Activated T-cell treated with anti-CD3 and anti-CD28 coated beads, Interleukin-2, amount 50 U/mL, for 24 hours (primary cell): Measurements from ENCODE around the gene HSD17B1.
A peak's percentile ranks its signal among the peaks of the same experiment; 100 is the strongest.

Experiments
- DNase-seq: peaks from one replicate; pipeline ENCODE4 v3.0.0-alpha.2; 2020
- H3K27ac Mint-ChIP-seq: 2 replicates; pipeline ENCODE4 v1.8.0; 2020; ENCODE audit warnings: mild to moderate bottlenecking, mixed read lengths
- H3K27me3 Mint-ChIP-seq: 2 replicates; pipeline ENCODE4 v1.8.0; 2020; ENCODE audit warnings: mixed read lengths
- H3K36me3 Mint-ChIP-seq: 2 replicates; pipeline ENCODE4 v1.8.0; 2020; ENCODE audit warnings: low read depth, mixed read lengths
- H3K4me1 Mint-ChIP-seq: 2 replicates; pipeline ENCODE4 v1.8.0; 2020; ENCODE audit warnings: low read depth, mixed read lengths
- H3K4me3 Mint-ChIP-seq: 2 replicates; pipeline ENCODE4 v1.8.0; 2020; ENCODE audit warnings: mild to moderate bottlenecking, moderate library complexity, mixed read lengths
- H3K9me3 Mint-ChIP-seq: 2 replicates; pipeline ENCODE4 v1.8.0; 2020; ENCODE audit warnings: mixed read lengths

HSD17B1 gene

DNA sequence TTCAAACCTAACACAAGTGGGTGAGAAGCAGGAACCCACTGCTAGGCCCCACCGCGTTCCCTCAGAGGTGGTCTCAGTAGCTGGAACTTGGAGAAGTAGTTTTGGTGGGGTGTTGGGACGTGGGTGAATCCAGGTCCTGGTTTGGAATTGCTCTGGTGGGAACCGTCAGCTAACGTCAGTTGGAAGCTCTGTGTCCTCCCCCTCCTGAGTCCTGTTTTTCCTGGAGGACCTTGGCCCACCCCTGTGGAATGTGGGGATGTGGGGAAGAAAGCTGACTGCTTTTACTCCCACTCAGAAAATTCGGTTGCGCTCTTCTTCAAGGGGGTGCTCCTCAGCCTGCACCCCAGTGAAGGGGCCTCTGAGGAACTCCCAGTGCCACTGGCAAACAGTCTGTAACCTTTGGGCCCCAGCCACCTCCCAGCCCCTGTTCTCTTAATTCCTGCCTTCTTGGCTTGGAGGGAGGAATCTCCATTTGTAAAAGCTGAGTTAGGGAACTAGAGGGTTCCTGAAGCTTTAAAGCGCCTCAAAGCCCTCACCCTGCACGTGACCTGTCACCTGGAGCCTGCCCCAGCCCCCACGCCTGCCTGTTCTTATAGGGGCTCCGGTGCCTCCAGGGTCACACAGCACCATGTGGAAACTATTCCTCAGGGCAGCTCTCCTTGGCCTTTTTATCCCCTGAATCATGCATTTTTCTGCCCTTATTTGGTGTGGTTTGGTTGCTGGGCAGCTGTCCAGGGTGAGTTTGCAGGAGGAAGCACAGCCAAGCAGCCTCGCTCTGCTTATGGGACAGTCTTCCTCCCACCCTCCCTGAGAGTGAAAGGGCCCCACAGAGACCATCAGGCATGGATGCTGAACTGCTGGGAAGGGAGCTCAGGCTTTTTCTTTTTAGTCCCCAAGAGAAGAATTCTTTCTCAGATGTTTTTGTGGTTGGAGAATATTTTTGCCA is 32.9 kb upstream of the HSD17B1 start:
- peaks cover 9% of the 10 kb centered on the region for H3K36me3 Mint-ChIP-seq
- no peak overlapping the region for H3K27ac Mint-ChIP-seq
- H3K4me1 Mint-ChIP-seq: peaks cover 22% of the 10 kb centered on the region
- no peak for DNase-seq
- no peak overlapping the region for H3K4me3 Mint-ChIP-seq
- no peaks in the 10 kb centered on the region for H3K9me3 Mint-ChIP-seq
- H3K27me3 Mint-ChIP-seq: no peaks in the 10 kb centered on the region

DNA sequence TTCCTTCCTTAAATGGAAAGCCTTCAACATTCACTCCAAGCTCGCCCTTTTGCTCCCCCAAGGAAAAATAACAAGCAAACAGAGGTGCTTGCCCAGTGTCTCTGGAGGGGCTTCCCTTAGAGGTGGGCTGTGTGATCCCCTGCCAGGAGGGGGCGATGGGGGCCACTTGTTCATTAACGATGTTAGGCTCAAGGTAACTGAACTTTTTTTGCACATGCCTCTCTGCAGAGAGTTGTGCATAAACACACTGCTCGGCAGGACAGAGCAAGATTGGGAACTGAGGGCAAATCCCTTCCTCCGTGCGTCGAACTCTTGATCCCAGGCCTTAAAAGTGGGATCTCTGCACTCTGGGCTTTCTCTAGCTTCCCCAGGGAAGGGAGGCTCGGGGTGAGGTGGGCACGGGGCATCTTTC is 32.2 kb upstream of the HSD17B1 start:
- Mint-ChIP-seq H3K27ac (no peak overlapping the region), H3K4me1 (peaks cover 23% of the 10 kb centered on the region), H3K36me3 (peaks cover 9% of the 10 kb centered on the region), H3K27me3 (no peaks in the 10 kb centered on the region), H3K9me3 (no peaks in the 10 kb centered on the region), H3K4me3 (no peak overlapping the region)
- no peak for DNase-seq

DNA sequence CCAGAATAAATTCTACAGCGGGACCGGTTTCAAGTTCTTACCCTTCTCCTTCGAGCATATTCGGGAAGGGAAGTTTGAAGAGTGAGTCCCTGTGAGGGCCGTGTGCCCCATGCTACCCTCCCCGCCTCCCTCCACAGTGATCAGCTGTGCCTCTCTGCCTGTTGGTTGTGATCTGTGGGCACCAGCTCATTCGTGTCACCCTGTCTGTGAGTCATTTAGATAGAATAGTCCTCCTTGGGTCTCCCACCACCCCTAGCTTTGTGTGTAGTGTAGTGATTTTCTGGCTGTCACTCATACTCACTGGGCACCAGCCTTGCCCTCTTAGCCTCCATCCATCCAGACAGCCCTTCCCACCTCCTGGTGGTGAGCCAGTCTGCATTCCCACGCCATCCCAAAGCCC is 31.7 kb upstream of the HSD17B1 start:
- H3K9me3 Mint-ChIP-seq: no peaks in the 10 kb centered on the region
- peaks cover 23% of the 10 kb centered on the region for H3K4me1 Mint-ChIP-seq
- peaks cover 9% of the 10 kb centered on the region for H3K36me3 Mint-ChIP-seq
- H3K4me3 Mint-ChIP-seq: no peak overlapping the region
- no peak overlapping the region for H3K27ac Mint-ChIP-seq
- DNase-seq: no peak
- H3K27me3 Mint-ChIP-seq: no peaks in the 10 kb centered on the region

DNA sequence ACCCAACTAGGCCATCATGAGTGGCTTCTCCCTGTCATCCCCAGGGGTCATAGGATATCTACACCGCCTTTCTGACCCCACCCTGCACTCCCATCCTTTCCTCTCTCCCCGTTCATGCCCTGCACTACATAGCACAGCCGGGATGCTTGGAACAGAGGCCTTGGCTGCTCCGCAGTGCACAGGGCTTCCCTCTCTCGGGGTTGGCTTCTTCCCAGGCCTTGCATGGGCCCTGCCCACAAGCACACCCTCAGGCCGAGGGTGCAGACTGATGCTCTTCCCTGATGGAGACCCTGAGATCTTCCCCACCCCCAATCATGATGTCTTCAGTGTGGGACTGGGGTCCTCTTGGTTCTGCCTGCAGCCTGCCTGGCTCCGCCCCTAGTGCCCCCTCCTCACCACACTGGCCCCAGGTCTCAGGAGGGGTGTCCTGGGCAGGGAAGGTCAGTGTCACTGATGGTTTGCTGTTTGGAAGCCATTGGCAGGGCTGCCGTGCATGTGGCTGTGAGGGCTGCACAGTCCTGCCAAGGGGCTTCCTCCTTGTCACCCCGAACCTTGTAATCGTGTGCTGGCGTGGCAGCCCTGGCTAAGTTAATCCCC is 31.0 kb upstream of the HSD17B1 start:
- H3K27ac Mint-ChIP-seq: no peak overlapping the region

DNA sequence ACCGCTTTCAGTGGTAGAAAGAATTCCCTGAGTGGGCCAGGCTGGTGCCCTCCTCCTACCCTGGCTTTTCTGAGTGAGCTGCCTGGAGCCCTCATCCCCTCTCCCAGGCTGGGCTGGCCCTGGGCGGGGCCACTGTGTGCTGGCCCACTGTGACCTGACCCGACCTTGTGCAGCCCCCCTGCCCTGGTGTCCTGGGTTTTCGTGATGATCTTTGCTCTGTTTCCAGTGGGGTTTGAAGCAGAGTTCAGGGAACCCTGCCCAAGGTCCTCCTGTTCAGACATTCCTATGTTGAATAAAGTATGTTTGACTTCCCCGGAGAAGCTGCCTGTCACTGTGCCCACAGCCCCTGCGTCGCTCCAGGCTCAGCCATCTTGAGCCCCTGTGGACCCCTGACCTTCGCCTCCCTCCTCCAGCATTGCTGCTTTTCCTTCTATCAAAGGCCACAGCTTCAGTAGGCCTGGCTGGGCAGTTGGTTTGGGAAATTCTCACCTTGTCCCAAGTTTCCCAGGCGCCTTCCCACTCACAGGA is 30.4 kb upstream of the HSD17B1 start:
- Mint-ChIP-seq H3K36me3 (peaks cover 9% of the 10 kb centered on the region), H3K9me3 (no peaks in the 10 kb centered on the region), H3K4me3 (no peak overlapping the region), H3K27ac (no peak overlapping the region), H3K4me1 (peaks cover 25% of the 10 kb centered on the region), H3K27me3 (no peaks in the 10 kb centered on the region)
- DNase-seq: no peak

More for the DNA sequence above, 31.0 kb upstream of the HSD17B1 start:
- Mint-ChIP-seq H3K9me3 (no peaks in the 10 kb centered on the region), H3K4me3 (no peak overlapping the region), H3K27me3 (no peaks in the 10 kb centered on the region), H3K36me3 (peaks cover 9% of the 10 kb centered on the region), H3K4me1 (peaks cover 23% of the 10 kb centered on the region)
- no peak for DNase-seq

DNA sequence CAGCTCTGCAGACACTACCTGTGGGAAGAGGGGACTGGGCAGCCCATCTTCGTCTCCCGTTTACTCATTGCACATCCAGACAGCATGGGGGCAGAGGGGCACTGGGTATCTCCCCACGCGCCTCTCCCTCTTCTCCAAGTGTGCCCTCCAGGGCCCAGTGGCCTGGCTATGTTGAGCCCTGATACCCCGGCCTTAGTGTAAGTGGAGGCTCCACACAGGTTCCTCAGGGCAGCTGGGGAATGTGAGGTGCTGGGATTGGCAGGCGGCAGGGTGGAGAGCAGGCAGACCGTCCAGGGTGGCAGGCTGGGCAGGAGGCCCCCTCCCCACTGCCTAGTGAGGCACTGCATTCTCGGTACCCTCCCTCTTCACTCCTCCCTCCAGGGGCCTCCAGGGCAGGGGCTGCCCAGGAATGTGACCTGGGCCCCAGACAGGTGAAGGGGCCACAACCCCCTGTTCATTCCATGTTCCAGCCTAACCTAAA is 29.9 kb upstream of the HSD17B1 start:
- no peak overlapping the region for H3K27ac Mint-ChIP-seq
- H3K36me3 Mint-ChIP-seq: peaks cover 9% of the 10 kb centered on the region
- no peaks in the 10 kb centered on the region for H3K9me3 Mint-ChIP-seq
- DNase-seq: no peak
- H3K4me1 Mint-ChIP-seq: peaks cover 25% of the 10 kb centered on the region
- no peaks in the 10 kb centered on the region for H3K27me3 Mint-ChIP-seq
- no peak overlapping the region for H3K4me3 Mint-ChIP-seq

DNA sequence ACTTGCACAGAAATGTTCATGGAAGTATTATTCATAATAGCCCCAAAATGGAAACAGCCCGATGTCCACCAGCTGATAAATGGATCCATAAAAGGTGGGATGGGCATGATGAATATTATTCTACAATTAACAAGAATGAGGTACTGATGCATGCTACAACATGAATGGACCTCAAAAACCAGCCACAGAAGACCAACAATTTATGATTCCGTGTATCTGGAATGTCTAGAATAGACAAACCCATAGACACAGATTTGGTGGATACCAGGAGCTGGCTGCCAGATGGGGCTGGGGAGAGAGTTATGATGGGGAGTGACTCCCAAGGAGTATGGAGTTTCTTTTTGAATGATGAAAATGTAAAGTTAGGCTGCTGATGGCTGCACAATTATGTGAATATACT is 27.5 kb upstream of the HSD17B1 start:
- H3K27ac Mint-ChIP-seq: no peak overlapping the region
- H3K4me1 Mint-ChIP-seq: peaks cover 39% of the 10 kb centered on the region
- H3K36me3 Mint-ChIP-seq: peaks cover 9% of the 10 kb centered on the region
- H3K27me3 Mint-ChIP-seq: no peaks in the 10 kb centered on the region
- H3K4me3 Mint-ChIP-seq: no peak overlapping the region
- no peak for DNase-seq
- H3K9me3 Mint-ChIP-seq: no peaks in the 10 kb centered on the region

DNA sequence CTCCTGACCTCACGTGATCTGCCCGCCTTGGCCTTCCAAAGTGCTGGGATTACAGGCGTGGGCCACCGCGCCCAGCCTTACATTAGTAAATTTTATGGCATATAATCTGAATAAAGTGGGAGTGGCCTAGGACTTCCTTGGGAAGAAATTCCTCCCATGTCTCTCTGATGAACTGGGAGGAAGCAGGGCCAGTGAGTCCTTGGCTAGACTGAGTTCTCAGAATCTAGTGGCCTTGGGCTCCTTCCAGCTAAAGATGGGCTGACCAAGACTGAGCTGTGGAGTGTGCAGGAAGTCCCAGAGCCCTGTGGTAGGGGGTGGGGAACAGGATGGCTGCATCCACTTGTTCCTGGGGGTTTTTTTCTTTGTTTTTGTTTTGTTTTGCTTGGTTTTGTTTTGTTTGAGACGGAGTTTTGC is 26.7 kb upstream of the HSD17B1 start:
- DNase-seq: no peak
- Mint-ChIP-seq H3K4me3 (no peak overlapping the region), H3K9me3 (no peaks in the 10 kb centered on the region), H3K36me3 (peaks cover 9% of the 10 kb centered on the region), H3K4me1 (peaks cover 45% of the 10 kb centered on the region), H3K27me3 (no peaks in the 10 kb centered on the region), H3K27ac (no peak overlapping the region)

DNA sequence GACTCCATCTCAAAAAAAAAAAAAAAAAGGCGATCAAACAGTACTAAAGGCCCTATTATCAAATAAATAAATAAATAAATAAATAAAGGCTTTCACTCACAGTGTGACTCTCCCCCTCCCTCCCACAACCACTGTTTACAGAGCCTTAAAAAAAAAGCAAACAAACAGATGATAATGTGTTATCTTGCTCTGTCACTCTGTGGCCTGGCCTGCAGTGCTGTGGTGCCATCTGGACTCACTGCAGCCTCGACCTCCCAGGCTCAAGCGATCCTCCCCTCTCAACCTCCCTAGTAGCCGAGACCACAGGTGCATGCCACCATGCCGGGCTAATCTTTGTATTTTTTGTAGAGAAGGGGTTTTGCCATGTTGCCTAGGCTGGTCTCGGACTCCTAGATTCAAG is 24.8 kb upstream of the HSD17B1 start:
- Mint-ChIP-seq H3K27me3 (no peaks in the 10 kb centered on the region), H3K4me1 (peaks cover 53% of the 10 kb centered on the region), H3K9me3 (no peaks in the 10 kb centered on the region), H3K4me3 (no peak overlapping the region), H3K36me3 (no peaks in the 10 kb centered on the region), H3K27ac (no peak overlapping the region)
- DNase-seq: no peak

DNA sequence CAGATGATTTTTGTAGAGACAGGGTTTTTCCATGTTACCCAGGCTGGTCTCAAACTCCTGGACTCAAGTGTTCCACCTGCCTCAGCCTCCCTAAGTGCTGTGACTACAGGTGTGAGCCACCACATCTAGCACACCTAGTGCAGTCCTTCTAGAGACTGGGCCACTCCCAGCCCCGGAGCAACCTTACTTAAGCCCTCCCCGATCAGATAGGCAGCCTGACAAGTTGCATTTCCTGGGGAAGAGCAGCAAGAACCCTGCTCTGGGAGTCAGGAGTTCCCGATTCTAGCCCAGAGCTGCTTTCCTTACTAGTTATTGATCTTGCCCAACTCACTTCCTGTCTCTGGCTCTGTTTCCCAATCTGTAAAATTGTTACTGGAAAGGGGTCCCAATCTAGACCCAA is 23.7 kb upstream of the HSD17B1 start:
- Mint-ChIP-seq H3K9me3 (no peaks in the 10 kb centered on the region), H3K4me3 (no peak overlapping the region), H3K4me1 (peaks cover 44% of the 10 kb centered on the region), H3K27ac (no peak overlapping the region), H3K36me3 (no peaks in the 10 kb centered on the region), H3K27me3 (no peaks in the 10 kb centered on the region)
- no peak for DNase-seq

DNA sequence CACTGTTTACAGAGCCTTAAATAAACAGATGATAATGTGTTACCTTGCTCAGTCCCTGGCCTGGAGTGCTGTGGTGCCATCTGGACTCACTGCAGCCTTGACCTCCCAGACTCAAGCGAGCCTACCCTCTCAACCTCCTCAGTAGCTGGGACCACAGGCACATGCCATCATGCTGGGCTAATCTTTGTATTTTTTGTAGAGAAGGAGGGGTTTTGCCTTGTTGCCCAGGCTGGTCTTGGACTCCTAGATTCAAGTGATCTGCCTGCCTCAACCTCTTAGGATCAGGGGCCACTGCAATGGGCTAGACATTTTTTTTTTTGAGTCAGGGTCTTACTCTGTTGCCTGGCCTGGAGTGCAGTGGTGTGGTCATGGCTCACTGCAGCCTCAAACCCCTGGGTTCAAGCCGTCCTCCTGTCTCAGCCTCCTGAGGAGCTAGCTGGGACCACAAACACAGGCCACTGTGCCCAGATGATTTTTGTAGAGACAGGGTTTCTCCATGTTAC is 21.7 kb upstream of the HSD17B1 start:
- H3K36me3 Mint-ChIP-seq: peaks cover 2% of the 10 kb centered on the region
- no peaks in the 10 kb centered on the region for H3K9me3 Mint-ChIP-seq
- H3K4me1 Mint-ChIP-seq: peaks cover 45% of the 10 kb centered on the region
- DNase-seq: no peak
- no peak overlapping the region for H3K4me3 Mint-ChIP-seq
- no peaks in the 10 kb centered on the region for H3K27me3 Mint-ChIP-seq
- H3K27ac Mint-ChIP-seq: no peak overlapping the region

DNA sequence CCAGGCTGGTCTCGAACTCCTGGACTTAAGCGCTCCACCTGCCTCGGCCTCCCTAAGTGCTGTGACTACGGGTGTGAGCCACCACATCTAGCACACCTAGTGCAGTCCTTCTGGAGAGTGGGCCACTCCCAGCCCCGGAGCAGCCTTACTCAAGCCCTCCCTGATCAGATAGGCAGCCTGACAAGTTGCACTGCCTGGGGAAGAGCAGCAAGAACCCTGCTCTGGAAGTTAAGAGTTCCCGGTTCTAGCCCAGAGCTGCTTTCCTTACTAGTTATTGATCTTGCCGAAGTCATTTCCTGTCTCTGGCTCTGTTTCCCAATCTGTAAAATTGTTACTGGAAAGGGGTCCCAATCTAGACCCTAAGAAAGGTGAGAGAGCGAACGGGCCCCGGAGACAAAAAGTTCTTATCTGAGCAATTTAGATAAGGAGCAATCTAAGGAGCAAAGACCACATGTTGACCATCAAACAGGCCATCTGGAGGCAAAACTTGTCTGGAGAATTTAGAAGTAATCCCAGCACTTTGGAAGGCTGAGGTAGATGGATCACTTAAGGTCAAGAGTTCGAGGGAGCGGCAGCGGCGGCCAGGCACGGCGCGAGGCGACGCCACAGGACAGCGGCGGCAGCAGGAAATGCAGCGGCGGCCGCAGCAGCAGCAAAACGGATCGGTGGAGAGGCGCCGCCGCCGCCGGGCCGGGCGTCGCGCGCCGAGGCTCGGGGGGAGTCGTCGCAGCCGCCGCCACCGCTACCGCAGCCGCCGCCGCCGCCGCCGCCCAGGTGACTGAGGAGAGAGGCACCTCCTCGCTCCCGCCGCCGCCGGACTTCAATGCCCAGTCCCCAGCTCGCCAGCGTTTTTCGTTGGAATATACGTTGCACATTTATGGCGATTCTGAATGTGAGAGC is 21.0 kb upstream of the HSD17B1 start:
- H3K36me3 Mint-ChIP-seq: peaks cover 4% of the 10 kb centered on the region
- no peaks in the 10 kb centered on the region for H3K9me3 Mint-ChIP-seq
- peak overlapping the region; percentile 72 for H3K4me3 Mint-ChIP-seq
- H3K27ac Mint-ChIP-seq: peak overlapping the region; percentile 63
- no peaks in the 10 kb centered on the region for H3K27me3 Mint-ChIP-seq
- peak; percentile 72 for DNase-seq
- peaks cover 47% of the 10 kb centered on the region for H3K4me1 Mint-ChIP-seq

DNA sequence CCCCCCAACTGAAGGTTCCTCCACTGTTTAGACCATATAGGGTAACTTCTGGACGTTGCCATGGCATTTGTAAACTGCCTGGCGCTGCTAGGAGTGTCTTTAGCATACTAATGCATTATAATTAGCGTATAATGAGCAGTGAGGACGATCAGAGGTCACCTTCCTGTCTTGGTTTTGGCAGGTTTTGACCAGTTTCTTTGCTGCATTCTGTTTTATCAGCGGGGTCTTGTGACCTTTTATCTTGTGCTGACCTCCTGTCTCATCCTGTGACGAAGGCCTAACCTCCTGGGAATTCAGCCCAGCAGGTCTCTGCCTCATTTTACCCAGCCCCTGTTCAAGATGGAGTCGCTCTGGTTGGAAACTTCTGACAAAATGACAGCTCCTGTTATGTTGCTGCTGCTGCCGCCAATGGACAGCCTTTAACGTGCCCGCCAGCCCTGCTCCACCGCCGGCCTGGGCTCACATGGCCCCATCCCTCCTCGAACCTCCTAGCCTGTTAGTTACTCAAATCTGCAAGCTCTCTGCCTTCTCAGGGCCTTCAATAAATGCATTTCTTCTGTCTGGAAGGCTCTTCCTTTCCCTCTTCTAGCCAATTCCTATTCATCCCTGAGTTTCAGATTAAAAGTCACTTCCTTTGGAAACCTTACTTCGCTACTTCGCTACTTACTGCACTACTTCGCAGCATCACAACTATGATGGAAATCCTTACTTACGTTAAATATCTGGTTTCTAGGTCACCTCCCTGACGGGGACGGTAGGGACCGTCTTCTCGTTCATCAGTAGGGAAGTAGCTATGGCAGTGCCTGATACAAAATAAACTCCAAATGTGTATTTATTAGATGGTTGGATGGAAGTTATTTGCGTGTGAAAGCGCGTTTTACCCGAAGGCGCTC is 17.3 kb upstream of the HSD17B1 start:
- Mint-ChIP-seq H3K36me3 (peaks cover 23% of the 10 kb centered on the region), H3K9me3 (no peaks in the 10 kb centered on the region), H3K27me3 (no peaks in the 10 kb centered on the region), H3K4me1 (peaks cover 45% of the 10 kb centered on the region), H3K27ac (peak overlapping the region; percentile 88), H3K4me3 (peak overlapping the region; percentile 83)
- DNase-seq: no peak
